ENCODE measurements around the gene FCRL2. TPM values are rescaled to one million over a fixed set of nuclear protein-coding genes. Genes with fewer than 3 reads are reported as not detected.

The FCRL2 gene, protein sequence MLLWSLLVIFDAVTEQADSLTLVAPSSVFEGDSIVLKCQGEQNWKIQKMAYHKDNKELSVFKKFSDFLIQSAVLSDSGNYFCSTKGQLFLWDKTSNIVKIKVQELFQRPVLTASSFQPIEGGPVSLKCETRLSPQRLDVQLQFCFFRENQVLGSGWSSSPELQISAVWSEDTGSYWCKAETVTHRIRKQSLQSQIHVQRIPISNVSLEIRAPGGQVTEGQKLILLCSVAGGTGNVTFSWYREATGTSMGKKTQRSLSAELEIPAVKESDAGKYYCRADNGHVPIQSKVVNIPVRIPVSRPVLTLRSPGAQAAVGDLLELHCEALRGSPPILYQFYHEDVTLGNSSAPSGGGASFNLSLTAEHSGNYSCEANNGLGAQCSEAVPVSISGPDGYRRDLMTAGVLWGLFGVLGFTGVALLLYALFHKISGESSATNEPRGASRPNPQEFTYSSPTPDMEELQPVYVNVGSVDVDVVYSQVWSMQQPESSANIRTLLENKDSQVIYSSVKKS
- polyA plus RNA-seq (ENCODE audit: insufficient read length) = 0.11 TPM

DNA sequence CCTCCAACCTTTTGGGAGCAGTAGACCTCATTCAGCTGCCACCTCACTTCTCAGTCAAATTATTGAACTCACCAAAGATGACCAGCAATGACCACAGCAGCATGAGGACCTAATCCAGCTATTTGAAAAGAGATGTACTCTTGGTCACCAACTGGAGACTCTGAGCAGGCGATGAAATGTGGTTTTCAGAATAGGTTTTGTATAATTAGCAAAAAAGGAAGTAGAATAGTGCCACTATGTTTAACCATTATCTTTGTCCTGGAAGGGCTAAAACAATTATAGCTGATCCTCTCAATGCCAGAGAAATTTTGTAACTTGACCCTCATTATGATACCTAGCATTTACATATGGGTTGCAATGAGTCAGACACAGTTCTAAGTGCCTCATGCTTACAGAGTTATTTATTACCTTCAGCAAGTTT is at the start of gene FCRL2:
Gene FCRL2, minus strand, starts transcription at position 162 of the 421 bp plus-strand sequence. Its CDS starts 59 bp downstream, at position 103.
- no peak for DNase-seq (ENCODE audit: low read depth)

DNA sequence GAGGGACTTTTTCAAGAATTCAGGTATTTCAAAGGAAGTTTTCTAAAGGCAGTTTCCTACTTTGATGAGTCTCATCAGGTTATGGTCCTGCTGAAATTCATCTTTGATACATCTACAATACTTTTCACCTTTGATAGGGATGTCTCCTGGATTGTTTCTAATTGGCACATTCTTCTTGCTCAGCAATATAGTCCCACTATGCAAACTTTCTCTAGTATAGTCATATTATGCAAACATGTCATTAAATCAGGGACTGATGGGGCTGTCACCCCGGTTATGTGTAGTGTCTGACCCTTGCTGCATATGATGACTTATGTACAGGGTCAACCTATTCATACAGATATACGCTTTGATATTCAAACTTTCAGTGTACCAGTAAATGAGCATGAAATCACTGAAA is 43.4 kb upstream of the FCRL2 start:
- no peak for DNase-seq (ENCODE audit: low read depth)

GRCh38 chr1:157819896-157820295 is 43.0 kb upstream of the FCRL2 start, which contains the start of gene FCRL1:
FCRL1 (minus strand) TSS chr1:157820120; CDS start chr1:157820037, 83 bp downstream.
- no peak for DNase-seq (ENCODE audit: low read depth)

GRCh38 chr1:157819215-157819614 is 42.3 kb upstream of the FCRL2 start:
- no peak for DNase-seq (ENCODE audit: low read depth)

GRCh38 chr1:157813269-157813668 is 36.3 kb upstream of the FCRL2 start:
- no peak for DNase-seq (ENCODE audit: low read depth)

- no peak for DNase-seq (ENCODE audit: low read depth)
Observed at GRCh38 chr1:157806431-157807149, 29.7 kb upstream of the FCRL2 start.

DNA sequence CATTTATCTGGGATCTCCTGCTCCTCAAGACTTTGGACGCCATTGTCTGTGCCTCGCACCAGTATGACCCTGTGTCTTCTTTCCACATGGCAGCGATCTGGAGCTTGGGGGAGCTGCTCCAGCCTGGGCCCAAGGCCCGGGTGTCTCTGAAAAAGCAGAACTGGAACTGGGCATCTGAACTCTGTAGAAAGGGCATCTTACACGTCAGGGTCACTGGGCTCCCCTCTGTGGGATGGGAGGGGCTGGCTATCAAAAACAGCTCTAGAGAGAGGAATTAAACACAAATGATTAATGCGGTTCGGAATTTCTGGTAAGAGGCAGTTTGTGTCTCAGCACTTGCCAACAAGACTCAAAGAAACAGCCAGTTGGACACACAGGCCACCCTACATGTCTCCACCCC is 26.9 kb upstream of the FCRL2 start:
- no peak for DNase-seq (ENCODE audit: low read depth)

DNA sequence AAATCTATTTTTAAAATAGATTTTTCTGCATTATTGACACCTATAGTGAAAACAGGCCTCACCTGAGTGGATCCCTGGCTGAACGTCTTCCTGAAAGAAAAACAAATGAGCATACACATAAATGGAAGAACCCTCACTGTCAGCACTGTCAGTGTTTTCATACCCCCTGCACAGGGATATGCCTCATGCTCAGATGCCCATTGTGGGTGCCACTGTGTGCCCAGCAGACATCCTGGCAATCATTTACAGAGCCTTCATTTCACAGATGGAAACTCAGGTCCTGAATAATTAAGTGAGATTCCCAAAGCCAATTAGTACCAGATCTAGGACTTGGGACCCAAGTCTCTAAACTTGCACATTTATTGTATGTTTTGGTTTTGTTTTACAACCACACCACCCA is 23.1 kb upstream of the FCRL2 start:
- no peak for DNase-seq (ENCODE audit: low read depth)

- no peak for DNase-seq (ENCODE audit: low read depth)
Observed at GRCh38 chr1:157798211-157798610, 21.3 kb upstream of the FCRL2 start.

DNA sequence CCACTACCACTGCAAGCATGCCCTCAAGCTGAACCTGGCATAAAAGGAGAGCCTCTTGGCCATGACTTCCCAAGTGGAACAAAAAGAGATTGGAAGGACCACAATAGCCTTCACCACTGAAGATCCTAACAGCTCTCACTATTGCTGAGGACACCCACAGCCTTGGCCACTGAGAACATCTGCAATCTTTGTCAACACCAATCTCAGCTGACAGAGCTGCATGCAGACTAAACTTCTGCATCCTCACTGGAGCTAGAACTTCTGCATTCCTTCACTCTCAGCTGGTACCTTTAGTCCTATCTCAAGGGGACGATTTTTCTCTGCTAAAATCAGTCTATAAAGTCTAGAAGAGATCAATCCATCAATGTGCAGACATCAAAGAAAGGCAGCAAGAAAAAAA is 8.3 kb upstream of the FCRL2 start:
- DNase-seq (ENCODE audit: low read depth) = no peak

DNA sequence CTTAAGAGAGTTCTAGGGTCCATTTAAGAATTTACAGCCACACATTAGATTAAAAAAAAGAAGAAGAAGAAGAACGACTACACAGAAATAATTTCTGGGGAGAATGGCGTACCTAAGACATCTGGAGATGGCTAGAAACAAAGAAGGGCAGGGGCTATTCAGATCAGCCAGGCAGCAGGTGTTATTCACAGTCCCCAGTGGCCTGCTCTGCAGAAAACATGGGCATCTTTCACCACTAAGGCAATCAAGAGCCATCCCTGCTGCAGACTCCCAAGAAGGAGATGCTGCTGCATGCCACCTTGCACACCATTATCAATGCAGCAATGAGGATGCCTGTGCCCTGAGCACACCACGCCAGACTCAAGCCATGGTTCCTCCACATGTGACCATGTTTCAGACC is 7.9 kb upstream of the FCRL2 start:
- no peak for DNase-seq (ENCODE audit: low read depth)

DNA sequence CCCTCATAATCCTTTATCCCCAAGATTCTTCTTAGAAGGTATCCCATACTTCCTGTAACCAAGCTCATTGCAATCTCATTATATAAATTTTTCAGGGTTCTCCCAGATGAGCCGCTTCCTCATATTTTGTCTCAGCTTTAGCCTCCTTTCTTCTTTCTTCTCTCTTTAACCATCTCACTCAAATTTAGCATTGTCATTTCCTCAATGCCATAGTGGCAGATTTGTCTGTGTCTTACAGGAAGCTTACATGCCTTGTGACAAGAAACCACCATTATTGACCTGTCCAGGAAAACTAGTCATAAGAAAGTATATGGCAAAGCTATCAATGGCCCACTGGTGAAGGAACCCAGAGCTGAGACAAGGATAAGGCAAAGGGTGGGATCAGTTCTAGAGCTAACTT is 6.0 kb upstream of the FCRL2 start:
- DNase-seq (ENCODE audit: low read depth) = no peak

- no peak for DNase-seq (ENCODE audit: low read depth)
Observed at GRCh38 chr1:157781048-157781447, 4.1 kb upstream of the FCRL2 start.

DNA sequence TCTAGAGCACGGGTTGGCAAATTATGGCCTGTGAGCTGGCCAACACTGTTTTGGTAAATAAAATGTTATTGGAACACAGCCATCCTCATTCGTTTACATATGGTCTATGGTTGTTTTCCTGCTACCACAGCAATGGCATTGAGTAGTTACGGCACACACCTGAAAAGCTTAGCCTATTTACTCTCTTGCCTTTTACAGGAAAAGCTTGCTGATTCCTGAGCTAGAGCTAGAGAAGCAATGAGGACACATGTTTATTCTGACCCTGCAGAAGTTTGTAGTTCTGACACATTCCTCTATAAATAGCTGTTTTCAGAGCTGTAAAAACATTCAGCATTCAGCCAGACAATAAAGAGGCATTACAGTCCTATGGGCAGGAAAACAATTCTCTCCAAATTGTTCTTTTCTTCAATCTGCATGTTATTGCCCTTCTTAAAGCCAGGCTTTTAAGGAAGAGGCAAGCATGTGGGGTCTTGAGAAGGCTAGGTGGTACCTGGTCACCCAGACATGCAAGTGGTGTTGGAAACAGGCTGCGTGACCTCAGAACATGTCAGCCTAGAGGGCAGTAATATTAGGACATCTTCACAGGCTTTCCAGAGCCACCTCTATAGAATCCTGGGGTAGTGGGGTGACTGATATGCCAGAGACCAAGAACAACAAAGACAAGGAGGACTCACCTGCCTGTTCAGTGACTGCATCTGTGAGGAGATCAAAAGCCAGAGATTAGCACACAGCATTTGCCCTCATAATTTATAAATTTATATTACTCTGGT is 1.6 kb downstream of the FCRL2 start:
- no peak for DNase-seq (ENCODE audit: low read depth)

- no peak for DNase-seq (ENCODE audit: low read depth)
Observed at GRCh38 chr1:157774412-157774811, 2.5 kb downstream of the FCRL2 start.

DNA sequence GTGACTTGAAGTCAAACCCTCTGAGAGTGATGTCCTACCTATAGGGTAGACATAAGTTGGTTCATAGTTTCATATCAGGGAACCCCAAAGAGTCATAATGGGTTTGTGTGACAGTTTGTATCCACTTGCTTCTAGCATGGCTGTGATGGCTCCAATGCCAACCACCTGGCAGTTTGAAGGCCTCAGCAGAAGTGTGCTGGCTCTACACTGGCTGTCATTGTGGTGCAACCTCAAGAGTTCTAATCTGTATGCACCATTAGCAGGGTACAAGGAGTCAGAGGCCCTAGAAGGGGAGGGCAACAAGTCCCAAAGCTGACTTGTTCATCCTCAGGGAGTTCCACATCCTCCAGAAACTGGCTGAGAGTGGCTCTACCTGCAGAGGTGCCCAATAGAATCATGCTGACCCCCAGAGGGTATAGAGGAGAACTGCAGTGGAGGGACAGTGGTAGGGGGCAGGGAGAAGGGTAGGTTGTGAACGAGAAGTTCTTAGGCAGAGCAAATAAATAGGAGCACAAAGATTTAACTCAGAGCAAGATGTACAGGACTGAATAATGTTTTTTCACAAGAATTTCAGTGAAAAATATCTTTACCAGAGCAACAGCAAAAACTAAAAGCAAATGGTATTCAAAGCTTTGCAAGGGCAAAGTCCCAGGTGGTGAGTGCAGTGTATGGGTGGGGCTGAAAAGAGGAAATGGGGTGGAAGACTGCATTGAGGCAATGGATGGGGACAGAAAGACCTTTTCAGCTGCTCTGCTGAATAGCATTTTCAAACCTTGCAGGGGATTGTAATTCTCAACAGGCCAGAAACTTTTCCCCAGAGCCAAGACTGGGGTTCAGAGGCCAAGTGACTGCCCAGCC is 3.2 kb downstream of the FCRL2 start:
- no peak for DNase-seq (ENCODE audit: low read depth)

DNA sequence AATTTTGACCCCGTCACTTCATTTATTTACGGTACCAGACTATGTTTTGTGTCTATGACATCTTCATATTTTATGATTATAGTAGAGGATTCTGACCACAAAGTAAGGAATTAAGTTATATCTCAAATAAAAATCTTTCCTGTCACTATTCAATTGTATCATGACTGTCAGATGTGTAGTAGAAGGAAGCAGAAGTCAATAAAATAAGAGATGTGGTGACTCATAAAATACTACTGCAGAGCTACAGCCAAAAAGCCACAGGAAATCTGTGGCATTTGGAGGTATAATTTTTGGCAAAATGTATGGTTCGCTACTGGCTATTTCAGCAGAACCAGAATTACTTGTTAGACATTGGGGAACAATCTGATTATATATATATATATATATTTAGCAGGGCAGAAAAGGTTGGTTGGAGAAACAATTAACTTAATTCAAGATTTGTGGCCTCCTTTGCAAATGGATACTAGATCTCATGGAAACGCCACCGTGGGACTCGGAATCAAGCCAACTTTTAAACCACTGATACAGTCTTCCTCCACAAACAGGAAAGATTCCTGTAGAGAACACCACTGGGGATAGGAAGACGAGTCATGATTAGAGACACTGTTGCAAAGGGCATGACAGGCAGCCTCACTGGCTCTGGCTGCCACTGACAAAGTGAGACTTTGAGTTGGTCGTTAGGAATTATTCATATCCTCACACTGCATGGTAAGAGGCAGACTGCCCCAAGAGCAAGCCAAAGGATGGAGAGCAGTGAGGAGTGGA is 5.1 kb downstream of the FCRL2 start:
- no peak for DNase-seq (ENCODE audit: low read depth)

GRCh38 chr1:157770442-157771043 is 6.4 kb downstream of the FCRL2 start:
- DNase-seq (ENCODE audit: low read depth) = no peak

DNA sequence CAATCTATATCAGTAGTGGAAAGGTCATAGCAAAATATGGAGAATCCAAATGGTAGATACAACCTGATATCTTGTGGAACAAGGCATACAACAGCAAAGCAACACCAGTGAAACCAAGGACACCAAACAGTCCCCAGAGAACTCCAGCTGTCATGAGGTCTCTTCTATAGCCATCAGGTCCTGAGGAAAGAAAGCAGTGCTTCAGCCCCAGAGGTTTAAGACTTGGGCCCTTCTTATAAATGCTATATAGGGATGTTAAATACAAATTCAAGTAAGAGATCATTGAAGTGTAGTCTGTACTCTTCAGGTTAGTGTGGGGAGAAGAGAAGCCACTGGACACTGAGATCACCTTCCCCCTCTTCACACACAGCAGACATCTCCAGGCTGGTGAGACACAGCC is 10.1 kb downstream of the FCRL2 start:
- DNase-seq (ENCODE audit: low read depth) = no peak

DNA sequence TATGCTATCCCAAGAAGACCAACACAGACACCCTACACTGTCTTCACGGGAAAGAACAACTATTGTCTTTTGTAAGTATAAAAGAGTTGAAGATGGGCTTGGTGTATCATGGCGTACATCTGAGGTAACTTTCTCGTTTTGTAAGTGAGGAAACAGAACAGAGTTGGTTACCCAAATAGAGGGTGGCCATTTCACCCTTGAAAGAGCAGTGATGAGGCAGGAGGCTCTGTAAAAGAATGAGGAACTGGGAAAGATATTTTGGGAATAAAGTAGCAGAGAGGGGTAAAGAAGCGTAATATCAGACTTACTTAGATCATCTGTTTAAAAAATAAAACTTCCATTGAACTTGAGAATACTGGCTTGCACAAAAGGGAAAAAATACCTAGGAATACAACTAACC is 18.9 kb downstream of the FCRL2 start:
- DNase-seq (ENCODE audit: low read depth) = no peak
